GM12873 (cell line): ENCODE results near the gene CNPY4.

Experiments used
- CTCF ChIP-seq: IDR thresholded peaks from 2 replicates; pipeline ENCODE4 v1.5.1; 2012; ENCODE audit warnings: low read depth, mild to moderate bottlenecking, moderate library complexity, low read length, control low read depth; ENCODE audit not compliant: insufficient read depth; ENCODE audit errors: missing control alignments

CNPY4 gene

GRCh38 chr7:100170101-100170897 lies 50.9 kb downstream of the CNPY4 start:
- TF ChIP-seq CTCF: no peak

GRCh38 chr7:100171087-100171681 lies 51.8 kb downstream of the CNPY4 start:
- no peak for TF ChIP-seq CTCF

- TF ChIP-seq CTCF: no peak
These were observed 52.4 kb downstream of the CNPY4 start for GRCh38 chr7:100171840-100172239.

- no peak for TF ChIP-seq CTCF
These were observed 54.5 kb downstream of the CNPY4 start for GRCh38 chr7:100173806-100174495.

- TF ChIP-seq CTCF: no peak
These were observed 55.1 kb downstream of the CNPY4 start for GRCh38 chr7:100174582-100174981.
